AG10803 (cell line): ENCODE data around the gene RANBP3.

Source experiments
- DNase-seq: peaks from one replicate; pipeline ENCODE4 v3.0.0; 2010; ENCODE audit warnings: low read depth
- H3K4me3 ChIP-seq: 2 replicates; pipeline ENCODE4 v1.5.1; 2011; ENCODE audit warnings: mild to moderate bottlenecking, low read length, control low read depth
- CTCF ChIP-seq: conservative IDR thresholded peaks from 2 replicates; pipeline ENCODE4 v1.5.1; 2011; ENCODE audit warnings: mild to moderate bottlenecking, low read length, control low read depth, inconsistent platforms

Gene RANBP3

GRCh38 chr19:5914946-5915781 is 62.8 kb downstream of the RANBP3 start:
- no peak overlapping the region for H3K4me3 ChIP-seq
- no peak for DNase-seq
- no peak for TF ChIP-seq CTCF

DNA sequence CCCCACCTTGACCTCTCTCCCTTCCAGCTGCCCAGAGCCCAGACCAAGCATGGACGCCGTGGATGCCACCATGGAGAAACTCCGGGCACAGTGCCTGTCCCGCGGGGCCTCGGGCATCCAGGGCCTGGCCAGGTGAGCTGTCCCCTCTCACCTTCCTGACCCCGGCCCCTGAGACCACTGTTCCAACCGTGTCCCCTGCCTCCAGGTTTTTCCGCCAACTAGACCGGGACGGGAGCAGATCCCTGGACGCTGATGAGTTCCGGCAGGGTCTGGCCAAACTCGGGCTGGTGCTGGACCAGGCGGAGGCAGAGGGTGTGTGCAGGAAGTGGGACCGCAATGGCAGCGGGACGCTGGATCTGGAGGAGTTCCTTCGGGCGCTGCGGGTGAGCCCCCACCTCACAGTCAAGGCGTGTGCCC is 63.6 kb downstream of the RANBP3 start:
- no peak for DNase-seq
- no peak overlapping the region for H3K4me3 ChIP-seq
- TF ChIP-seq CTCF, result no peak

DNA sequence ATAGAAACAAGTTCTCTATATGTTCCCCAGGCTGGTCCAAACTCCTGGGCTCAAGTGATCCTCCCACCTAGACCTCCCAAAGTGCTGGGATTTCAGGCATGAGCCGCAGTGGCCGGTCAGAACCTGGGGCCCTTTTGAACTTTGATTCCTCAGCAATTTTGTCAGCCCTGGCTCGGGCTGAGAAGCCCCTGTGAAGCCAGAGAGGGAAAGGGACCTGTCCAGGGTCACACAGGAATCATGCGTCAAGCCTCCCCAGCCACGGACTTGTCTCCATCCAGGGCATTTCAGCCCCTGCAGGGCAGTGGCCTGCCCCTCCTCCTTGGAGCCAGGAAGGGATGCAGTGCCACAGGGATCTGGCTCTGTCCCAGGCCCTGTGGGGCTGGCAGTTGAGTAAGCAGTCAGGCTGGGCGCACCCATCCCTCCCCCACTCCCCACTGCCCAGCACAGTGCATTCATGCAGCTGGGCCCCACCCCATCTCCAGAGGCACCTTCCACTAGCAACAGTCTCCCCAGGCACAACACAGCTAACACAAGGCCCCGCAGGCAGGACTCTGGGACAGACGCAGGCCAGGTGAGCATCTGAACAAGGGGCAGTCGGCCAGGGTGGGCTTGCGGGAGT is 64.1 kb downstream of the RANBP3 start, which contains the start of gene CAPS:
Gene CAPS, plus strand, starts transcription at position 516 of the 619 bp plus-strand sequence. CDS start 153 bp downstream, outside the sequence.
- H3K4me3 ChIP-seq, result no peak within 1 kb of the TSS
- peak; percentile 80 for DNase-seq
- TF ChIP-seq CTCF, result no peak

GRCh38 chr19:5911366-5911765 is 66.6 kb downstream of the RANBP3 start:
- TF ChIP-seq CTCF, result no peak
- no peak overlapping the region for H3K4me3 ChIP-seq
- DNase-seq, result peak; percentile 77

DNA sequence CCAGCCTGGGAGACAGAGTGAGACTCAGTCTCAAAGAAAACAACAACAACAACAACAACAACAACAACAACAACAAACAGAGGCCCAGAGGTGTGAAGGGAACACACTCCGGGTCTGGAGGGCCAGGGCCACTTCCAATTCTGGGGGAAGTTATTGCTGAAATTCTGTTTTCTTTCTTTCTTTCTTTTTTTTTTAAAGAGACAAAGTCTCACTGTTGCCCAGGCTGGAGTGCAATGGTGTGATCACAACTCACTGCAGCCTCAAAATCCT is 67.4 kb downstream of the RANBP3 start:
- no peak for DNase-seq
- no peak for TF ChIP-seq CTCF
- no peak overlapping the region for H3K4me3 ChIP-seq

GRCh38 chr19:5908773-5909442 is 69.0 kb downstream of the RANBP3 start:
- no peak for DNase-seq
- no peak overlapping the region for H3K4me3 ChIP-seq
- no peak for TF ChIP-seq CTCF
